NCI-H748 treated with DMSO at 0.1 percent for 48 hours (cell line): Measurements from ENCODE around the gene PLPP2.

ENCODE experiments used
- DNase-seq: peaks from one replicate; lab custom pipeline; 2025; lab: John Stamatoyannopoulos, UW

Gene PLPP2

DNA sequence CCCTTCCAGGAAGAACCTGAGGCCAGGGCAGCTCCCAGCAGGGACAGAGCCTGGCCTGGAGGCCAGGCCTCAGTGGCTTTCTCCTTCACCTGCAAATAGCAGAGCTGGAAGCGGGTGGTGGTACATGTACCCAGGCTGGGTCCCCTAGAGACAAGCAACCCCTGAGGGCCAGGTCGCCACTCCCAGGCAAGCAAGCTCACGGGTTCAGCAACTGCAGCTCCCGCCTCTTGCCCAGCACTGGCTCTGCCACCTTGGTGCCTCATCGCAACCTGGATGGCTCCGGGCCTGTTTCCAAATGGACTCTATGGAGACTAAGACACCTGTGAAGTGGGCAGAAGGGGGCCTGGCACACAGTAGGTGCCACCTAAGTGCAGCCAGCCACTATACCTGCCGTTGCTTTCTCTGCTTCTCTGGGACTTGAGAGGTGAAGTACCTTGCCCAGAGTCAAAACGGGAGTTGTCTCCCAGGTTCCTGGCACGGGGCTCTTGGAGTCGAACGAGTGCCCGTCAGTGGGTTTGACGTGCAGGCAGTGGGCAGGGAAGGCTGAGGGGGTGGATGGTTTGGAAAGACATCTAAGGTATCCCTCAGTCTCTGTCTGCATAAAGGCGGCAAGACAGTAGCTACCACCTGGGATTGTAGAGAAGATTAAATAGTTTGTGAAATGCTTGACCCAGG is 2.4 kb upstream of the PLPP2 start:
- DNase-seq, result no peak

DNA sequence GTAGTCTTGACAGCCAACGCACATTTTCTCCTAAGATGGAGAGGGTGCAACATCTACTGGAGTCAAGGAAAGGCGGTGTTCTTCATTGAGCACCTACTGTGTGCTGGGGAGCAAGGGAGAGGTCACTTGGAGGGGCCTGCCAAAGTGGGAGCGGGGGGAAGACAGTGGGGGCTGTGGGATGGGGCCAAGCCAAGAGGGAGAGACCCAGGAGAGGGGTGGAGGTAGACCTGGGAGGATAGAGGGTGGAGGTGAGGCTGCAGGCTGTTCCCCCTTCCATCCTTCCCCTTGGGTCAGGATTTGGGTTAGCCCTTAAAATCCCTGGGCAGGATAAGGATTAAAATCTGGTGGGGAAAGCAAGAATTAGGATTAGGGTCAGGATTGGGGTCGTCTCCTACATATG is 1.7 kb upstream of the PLPP2 start:
- DNase-seq, result no peak

DNA sequence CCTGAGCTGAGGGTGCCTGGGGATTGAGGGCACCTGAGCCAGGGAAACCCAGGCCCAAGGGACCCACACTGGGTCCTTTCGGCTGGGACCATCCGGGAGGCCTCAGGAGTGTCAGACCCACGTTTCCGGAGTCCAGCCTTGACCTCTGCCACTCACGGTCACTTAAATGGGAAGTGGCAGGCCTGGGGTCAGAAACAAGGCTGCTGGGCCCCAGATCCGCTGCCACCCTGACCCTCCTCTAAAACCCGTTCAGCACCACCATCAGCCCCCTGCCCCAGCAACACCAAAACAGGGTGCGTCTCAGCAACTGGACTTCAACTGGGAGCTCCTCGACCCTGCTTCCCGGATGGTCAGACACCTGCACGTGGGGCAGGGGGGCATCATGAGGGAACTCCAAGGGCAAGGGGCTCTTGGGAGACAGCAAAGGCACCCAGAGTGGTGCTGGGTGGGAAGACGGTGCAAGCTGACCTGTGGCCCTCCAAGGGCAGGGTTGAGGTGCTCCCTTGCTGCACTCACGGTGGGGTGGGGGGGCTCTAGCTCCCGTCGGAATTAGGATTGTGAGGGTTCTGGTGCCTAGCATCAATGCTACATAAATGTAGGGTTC is 1.2 kb upstream of the PLPP2 start:
- no peak for DNase-seq

DNA sequence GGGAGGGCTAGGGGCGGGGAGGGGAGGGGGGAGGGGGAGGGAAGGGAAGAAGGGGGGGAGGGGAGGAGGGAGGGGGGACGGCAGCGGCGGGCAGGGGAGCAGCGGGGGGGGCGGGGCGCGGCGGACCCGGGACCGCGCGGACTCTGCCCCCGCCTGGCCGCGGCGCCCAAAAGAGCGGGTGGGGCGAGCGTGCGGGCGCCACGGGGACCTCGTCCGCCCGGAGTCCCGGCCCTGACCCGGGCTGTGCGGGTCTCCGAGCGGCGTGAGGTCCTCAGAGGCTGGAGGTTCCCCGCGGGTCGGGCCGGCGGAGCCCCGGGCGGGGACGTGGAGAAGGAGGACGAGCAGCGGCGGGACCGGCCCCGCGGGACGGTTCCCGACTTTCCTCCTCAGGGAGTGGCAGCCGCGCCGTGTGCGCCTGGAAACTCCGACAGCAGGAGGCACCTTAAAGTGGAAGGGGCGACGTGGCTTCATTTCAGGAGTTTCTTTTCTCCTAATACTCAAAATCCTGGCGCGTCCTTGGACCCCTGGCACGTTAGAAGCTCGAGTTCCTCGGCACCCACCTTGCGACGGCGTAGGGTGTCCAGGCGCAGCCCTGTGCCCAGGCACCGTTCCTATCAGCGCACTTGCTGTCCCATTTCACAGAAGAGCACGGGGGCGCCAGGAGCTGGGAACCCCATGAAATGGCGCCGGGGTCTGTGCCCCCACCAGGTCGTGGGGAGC is 518 bp upstream of the PLPP2 start:
- no peak for DNase-seq

DNA sequence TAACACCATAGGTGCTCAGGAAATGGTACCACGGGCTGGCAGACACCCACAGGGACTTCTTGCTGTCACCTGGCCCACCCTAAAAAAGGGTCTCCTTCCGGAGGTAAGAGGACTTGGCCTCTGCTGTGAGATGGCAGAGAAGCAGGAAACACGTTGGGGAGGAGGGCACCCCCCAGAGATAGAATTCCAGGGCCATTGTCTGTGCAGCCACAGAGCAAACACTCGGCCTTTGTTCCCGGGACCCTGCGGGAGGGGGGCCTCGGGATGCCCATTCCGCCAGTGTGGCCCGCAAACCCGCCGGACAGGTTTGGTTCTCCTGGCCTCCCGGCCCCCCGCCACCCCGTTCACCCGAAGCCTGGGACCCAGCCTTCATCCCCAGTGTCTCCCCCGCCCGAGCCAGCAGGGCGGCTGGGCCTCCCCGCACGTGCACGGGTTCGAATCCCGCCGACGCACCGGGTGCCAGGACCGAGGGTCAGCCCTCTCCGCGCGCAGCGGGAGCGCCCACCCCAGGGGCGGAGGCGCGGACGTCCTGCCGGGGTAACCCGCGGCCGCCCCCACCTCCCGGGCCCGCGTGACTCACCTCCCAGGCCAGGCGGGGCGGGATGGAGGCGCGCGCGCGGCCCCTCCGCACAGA is 714 bp downstream of the PLPP2 start:
- DNase-seq, result peak; percentile 59

DNA sequence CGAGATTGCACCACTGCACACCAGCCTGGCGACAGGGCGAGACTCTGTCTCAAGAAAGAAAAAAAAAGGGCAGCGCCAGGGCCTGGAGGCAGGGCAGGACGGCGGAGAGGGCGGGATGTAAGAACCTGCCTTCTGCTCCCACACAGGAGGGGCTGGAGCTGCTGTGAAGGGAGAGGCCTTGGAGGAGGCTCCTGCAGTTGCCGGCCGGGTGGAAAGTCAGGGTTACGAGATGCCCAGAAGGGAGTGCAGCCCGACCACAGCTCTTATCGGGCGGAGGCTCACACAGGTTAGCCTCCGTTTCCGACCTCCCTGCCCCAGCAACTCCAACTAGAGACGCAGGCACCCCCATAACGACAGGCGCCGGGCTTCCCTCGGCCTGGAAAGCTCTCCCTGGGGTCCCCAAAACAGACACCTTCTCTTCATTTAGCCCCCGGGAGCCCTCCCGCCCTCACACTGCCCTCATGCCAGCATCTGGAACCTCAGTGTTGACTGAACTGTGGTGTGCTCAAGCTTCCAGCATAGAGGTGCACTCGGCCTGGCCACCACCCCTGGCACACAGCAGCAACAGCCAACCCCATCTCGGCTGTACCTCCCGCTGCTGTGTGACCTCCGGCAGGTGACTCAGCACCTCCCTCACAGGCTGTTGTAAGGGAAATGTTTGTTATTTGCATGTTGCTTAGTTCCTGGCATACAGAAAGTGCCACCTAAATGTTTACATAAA is 1.4 kb downstream of the PLPP2 start:
- peak; percentile 59 for DNase-seq

DNA sequence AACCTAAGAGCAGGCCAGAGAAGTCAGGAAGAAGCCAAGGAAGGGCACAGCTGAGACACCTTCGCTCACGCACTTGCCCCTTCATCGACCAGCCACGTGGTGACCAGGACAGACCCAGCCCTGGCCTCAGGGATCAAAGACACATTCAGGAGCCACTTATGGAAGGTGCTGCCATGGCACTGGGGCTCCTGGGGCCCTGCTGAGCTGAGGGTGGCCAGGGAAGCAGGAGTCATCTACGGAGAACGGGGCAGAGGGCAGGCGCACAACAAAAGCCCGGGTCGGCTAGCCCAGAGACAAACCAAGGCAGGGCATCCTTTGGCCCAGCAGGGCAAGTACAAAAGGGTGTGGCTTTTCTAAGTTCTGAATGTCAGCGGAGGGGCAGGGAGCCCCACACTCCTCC is 2.3 kb downstream of the PLPP2 start:
- no peak for DNase-seq

DNA sequence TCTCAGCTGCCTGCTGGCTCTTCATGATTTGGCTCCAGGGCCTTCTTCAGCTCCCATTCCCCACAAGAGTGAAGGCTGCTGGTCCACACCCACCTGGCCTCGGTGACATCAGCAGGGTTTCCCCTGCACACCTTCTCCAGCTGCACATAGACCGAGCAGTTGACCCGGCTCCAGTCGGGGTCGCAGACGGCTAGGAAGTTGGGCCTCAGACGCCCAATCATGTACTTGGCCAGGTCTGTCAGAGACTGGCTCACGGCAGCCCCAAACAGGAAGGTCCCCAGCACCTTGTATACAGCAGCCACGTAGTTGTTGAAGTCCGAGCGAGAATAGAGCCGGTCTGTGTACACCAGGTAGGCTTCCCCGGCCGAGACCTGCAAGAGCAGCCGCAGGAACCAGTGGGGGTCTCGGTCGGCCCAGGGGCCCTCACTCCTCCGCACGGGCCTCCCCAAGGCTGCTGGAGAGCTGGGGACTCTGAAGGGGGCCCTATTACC is 3.8 kb downstream of the PLPP2 start:
- no peak for DNase-seq

DNA sequence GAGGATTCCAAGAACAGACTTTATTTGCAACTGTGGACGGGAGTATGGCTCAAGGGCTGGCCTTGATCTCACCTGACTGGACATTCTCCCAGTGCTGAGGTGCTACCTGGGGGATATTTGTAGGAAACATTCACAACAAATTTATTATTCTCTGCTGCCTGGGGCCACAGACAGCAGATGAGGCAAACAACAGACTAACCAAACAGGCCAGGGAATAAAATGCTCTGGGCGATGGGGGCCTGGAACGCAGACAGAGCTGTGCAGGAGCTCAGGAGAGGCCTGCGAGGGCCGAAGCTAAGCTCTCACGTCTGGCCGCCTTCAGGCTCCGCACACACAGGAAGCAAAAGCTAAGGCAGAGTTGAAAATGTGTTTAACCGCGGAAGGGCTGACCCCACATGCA is 7.8 kb downstream of the PLPP2 start:
- DNase-seq, result no peak

DNA sequence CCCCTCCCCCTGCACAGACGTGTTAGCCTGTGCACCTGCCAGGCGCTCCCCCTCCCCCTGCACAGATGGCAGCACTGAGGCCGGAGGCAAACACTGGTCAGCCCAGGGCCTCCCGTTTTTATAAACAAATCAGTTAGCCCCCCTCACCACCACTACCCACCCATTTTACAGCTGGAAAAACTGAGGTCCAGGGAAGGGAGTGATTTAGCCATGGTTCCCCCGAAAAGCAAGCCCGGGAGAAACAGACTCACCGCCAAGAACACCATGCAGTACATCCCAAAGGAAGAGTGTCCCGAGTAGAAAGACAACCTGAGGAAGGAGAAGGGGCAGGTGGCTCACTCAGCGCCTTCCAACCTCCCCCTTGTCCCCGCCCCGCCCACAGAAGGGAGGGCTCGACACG is 8.7 kb downstream of the PLPP2 start:
- no peak for DNase-seq

DNA sequence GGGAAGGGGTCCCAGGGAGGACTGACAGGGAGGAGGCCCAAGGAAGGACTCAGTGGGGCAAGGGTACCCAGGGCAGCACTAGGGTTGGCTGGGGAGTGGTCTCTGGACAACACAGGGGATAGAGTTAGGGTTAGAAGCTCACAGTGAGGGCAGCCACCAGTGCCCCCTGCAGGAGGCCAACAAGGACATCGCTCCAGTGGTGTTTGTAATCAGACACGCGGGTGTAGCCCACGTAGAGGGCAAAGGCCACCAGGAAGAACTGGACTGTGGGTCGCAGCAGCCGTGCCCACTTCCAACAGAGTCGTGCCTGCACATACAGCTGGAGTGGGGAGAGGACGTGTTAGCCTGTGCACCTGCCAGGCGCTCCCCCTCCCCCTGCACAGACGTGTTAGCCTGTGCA is 9.2 kb downstream of the PLPP2 start:
- no peak for DNase-seq

DNA sequence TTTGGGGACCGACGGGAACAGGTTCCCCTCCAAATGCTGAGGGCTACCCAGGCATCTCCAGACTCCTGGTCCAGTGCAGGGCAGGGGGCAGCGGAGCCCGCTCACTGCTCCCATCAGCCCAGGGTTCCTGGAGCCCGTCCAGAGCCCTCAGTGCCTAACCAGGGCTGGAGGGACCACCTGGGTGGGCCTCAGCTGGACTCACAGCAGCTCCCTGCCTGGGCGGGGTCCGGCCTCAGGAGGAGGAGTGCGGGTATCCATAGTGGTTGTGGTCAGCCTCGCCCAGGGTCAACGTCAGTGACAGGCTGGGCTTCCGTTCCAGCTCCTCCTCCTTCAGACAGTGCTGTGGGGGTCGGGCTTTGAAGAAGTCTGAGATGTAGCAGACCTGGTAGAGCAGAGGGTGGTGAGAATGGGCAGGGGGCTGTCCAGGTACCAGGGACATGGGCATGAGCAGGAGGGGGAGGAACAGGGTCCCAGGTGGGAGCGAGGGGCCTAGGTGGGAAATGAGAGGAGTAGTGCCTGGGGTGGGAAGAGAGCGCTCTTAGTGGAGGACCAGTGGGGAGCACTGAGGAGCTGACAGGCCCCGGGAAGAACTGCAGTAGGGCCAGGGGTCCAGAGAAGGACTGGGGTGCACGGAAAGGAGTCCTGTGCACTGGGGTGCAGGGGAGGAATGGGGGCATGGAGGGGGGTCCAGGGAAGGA is 9.9 kb downstream of the PLPP2 start:
- DNase-seq, result no peak

DNA sequence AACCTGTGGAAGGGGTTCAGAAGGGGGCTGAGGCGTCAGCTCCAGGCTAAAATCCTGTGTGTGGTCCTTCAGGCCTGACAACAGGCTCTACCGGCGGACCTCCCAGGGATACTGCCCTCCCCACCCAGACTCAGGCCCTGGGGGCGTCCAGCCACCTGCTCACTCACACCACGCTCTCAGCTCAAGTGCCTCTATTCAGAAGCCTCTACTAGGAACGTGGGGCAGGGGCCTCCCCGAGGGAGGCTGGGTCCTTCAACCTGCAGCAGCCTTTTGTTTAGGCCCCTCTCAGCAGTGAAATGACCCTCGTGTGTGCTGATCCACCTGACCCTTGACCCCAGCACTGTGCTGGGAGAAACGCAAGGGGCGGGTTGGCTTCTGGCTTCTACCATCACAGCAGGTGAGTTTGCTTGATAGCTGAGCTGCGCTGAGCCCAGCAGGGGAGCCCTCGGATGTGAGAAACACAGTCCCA is 10.6 kb downstream of the PLPP2 start:
- peak; percentile 27 for DNase-seq

DNA sequence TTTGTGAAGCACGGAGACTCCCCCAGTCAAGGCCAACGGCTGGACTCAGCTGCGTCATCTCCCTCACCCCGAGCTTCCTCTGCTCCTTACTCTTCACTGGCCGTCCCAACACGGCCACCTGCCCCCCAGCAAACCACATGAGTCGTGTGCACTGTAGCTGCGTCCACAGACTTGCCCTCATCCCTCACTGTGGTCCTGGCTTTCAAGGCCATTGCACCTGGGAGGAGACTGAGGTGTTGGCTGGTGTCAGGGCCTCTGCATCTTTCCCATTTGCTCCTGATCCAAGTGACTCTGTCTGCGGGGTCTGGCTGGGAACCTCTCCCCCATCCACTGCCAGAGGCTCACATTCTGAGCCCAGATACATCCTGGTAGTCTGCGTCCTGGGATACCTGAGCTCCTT is 11.5 kb downstream of the PLPP2 start:
- no peak for DNase-seq

DNA sequence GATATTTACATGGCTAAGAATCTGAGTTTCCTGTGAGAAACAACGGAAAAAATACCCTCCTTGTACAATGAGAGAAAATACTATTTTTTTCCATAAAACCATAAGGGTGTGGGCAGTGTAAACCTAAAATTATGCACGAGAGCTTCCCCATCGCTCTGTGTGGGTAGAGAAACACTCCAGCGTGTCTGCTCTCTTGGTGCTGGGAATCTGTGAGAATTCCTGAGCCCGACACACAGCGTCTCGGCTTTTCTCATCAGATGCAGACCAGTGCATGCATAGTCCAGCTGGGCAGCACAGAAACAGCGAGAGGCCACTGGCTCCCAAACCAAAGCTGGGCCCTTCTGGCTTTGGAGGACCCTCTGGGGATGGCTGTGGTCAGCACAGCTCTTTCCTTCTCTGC is 12.0 kb downstream of the PLPP2 start:
- no peak for DNase-seq

DNA sequence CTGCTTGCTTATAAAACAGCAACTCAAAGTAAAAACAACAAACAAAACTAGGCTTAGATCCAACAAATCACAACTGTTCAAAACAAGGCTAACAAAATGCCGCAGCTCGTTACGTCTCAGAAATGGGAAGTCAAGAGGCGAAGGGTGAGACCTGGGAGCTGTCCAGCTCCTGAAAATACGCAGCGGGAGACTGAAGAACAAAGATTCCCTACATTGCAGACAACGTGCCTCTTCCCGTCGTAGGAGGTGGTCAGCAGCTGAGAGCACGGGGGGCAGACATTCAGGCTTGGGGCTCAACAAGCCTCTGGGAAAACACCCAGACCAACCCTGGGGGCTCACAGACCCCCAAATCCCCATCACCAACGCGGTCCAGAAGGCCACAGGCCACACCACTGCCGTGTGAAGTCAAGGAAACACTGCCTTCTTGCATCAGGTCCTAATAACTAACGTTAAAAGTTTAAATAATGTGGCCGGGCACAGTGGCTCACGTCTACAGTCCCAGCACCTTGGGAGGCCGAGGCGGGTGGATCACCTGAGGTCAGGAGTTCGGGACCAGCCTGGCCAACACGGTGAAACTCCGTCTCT is 13.5 kb downstream of the PLPP2 start:
- DNase-seq, result no peak

DNA sequence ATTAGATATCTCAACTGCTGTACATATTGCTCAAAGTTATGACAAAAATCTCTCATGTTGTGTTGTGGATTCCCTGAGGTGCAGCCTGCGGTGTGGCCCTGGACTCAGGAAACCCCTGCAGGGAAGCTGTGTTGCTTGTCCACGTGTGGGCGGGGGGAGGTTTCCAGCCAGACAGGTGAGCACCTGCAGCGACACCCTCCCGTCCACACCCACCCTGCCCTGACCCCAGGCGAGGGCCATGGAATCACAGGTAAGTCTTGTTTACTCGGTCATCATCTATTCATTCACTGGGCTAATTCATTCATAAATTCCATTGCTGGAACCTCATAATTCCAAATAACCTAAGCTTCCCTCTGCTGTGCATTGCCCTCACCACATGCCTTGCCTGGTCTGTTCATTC is 14.1 kb downstream of the PLPP2 start:
- DNase-seq, result no peak

DNA sequence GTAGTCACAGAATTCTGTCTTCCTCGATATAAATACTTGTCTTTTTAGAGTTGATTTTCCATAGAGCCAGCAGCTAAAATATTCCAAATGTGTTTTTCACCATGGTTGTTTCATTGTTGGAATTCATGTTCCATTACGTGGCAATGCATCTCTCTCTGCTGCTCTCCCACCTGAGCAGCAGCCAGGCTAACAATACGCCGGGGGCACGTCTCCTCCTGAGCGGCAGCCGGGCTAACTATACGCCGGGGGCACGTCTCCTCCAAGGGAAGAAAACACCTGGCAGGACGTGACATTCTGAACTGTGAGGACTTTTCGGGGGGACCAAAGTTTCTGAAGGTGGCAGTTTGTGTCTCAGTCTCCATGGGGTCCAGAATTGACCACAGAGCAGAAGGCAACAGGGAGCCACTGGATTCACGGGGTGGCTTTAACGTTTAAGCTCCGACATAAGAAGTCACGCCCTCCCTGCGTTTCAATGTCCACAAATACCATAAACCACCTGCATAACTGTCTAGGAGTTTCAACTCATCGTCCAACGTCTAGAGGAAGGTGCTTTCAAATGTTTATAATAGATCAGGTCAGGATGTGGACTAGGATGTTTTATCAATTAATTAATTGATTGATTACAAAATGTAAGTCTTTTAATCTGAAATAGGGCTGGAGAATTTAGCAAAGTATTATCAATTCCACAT is 15.1 kb downstream of the PLPP2 start:
- DNase-seq, result no peak

DNA sequence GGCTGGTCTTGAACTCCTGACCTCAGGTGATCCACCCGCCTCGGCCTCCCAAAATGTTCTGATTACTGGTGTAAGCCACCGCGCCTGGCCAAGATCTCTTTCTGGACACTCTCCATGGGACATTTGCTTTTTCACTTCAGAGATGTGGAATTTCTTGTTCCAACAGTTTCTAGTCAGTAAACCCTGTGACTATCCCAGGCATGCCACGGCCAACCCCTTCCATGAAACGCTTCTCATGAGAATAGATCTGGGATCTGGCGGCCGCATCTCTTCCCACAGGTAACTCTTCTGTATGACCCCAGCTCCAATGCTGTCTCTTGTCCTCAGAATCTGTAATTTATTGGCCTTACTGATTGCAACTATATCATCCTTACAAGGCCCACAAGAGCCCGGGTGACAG is 16.2 kb downstream of the PLPP2 start:
- DNase-seq, result no peak

DNA sequence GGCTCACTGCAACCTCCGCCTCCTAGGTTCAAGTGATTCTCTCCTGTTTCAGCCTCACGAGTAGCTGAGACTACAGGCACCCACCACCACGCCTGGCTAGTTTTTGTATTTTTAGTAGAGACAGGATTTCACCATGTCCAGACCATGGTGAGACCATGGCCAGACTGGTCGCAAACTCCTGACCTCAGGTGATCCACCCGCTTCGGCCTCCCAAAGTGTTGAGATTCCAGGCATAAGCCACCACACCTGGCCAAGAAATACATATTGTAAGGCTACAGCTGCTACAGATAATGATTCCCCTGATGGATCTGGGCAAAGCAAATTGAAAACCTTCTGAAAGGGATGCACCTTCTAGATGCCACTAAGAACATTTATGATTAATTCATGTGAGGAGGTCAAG is 17.8 kb downstream of the PLPP2 start:
- no peak for DNase-seq

DNA sequence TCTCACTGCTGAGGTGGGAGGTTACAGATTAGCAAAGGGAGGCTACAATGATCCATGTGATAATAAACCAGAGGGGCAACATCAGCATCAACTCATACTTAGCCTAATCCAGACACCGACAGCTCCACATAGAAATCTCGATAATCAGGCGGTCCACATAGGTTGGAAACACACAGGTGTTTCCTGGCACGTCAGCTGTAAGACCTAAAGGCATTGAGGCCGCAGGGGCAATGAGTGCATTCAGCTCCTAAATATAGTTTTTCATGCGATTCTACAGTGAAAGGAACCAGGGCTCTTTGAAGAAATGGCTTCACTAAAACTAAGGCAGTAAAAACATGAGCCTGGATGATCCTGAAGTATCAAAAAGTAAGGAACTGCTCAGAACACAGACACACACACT is 19.3 kb downstream of the PLPP2 start:
- no peak for DNase-seq
